ENCODE data around the gene GCN1. TPM values are rescaled to one million over a fixed set of nuclear protein-coding genes. Genes with fewer than 3 reads are reported as not detected.

Gene GCN1
- total and polyA plus RNA-seq, 11 donors: 7.2 to 51.7 (median 33.7) TPM

DNA sequence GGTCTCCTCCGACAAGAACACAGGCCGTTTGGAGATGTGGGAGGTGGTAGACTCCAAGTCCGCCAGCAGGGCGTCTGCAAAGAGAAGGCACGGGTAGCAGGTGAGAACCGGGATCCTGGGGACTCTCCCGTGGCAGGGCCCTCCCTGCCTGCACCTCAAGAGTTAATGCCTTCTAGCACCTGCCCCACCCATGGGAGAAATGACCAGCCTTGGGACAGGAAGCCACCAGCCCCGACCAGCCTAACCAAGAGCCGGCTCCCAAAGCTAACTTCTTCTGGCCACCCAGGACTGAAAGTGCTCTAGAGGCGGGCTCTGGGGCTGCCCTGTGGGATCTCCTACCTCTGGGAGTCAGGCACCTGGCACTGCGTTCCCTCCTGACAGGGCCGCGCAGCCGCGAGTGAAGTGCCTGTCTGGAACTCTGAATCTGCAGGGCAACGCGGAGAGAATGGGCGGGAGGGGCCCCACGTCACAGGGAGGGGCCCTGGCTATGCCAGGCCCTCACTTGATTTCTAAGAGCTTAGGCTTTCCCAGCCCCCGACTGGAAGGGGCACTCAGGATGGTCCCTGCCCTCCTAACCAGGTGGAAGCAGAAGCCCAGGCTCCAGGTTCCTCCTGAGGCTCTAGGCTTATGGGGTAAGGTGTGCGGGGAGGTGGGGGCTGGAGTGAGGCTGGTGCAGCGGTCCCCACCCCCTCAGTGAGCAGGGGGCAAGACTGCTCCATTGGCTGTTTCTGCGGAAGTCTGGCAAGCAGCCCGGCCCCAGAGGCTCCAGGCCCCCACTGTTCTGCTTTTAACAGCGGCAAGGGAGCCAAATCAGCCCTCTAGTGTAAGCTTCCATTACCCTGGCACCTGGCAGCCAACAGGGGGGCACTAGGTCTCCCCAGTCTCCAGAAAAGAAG is 30.0 kb upstream of the GCN1 start:
- Histone ChIP-seq H3K27me3 (no peaks in the 10 kb centered on the region), H3K4me1 (peaks cover 21 to 56% (median 49%) of the 10 kb centered on the region in 12 donors), H3K36me3 (peaks cover 0 to 71% (median 53%) of the 10 kb centered on the region in 9 donors), H3K27ac (peak overlapping the region in 11 of 12 donors; percentile 29 to 72 (median 63)), H3K4me3 (peak overlapping the region in 9 of 12 donors; percentile 1 to 28 (median 20)), H3K9me3 (no peaks in the 10 kb centered on the region)
- ATAC-seq (peak; percentile 32 to 58 (median 50)), DNase-seq (peak in 4 of 5 donors; percentile 60 to 68 (median 66))
- WGBS, 4 donors: 35 to 51% (median 44%) methylated on average over 14 to 25 of the region's 25 CpGs
- no peak for TF ChIP-seq POLR2A (IDR thresholded peaks at IDR 0.05)
- TF ChIP-seq, protein P1, sequence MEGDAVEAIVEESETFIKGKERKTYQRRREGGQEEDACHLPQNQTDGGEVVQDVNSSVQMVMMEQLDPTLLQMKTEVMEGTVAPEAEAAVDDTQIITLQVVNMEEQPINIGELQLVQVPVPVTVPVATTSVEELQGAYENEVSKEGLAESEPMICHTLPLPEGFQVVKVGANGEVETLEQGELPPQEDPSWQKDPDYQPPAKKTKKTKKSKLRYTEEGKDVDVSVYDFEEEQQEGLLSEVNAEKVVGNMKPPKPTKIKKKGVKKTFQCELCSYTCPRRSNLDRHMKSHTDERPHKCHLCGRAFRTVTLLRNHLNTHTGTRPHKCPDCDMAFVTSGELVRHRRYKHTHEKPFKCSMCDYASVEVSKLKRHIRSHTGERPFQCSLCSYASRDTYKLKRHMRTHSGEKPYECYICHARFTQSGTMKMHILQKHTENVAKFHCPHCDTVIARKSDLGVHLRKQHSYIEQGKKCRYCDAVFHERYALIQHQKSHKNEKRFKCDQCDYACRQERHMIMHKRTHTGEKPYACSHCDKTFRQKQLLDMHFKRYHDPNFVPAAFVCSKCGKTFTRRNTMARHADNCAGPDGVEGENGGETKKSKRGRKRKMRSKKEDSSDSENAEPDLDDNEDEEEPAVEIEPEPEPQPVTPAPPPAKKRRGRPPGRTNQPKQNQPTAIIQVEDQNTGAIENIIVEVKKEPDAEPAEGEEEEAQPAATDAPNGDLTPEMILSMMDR (IDR thresholded peaks at IDR 0.05): peak in 1 of 12 donors; percentile 5
- intact Hi-C loops (cut with DNase I): no loop called here

DNA sequence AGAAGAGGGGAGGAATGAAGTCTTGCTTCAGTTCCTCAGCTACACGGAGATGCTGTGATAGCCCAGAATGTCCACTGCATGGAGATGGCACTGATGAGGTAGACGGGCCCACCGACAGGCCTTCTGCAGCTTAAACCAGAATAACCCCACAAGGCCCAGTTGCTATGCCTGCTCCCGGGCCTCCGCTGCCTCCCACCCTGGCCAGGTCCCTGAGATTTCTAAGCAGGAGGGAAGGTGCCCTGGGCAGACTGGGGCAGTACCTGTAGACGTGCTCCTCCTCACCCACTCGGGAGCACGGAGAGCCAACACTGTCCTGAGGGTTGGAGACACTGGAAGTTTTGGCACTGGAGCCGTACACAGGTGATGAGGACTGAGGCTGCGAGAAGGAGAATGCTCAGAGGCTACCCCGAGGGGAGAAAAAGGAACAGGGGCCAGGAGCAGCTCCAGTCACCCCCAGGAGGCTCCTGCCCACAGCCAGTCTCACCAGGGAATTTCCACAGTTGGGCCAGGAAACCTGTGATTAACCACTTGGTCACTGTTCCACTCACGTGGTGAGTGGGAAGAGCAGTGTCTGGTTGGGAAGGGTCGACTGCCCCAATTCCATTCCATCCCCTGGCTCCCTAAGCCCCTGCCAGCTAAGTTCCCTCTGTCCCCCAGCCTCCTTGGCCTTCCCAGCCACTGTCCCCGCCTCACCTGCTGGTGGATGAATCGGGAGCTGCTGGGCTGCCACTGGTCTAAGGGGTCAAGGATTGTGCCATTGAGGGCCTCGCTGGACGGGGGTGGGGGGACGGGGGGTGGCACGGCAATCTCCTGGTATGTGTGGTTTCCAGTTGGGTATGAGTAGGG is 29.2 kb upstream of the GCN1 start:
- Histone ChIP-seq H3K4me1 (peaks cover 13 to 48% (median 40%) of the 10 kb centered on the region in 12 donors), H3K27ac (peak overlapping the region in 5 of 12 donors; percentile 61 to 72 (median 68)), H3K27me3 (no peaks in the 10 kb centered on the region), H3K36me3 (peaks cover 0 to 80% (median 61%) of the 10 kb centered on the region in 9 donors), H3K4me3 (peak overlapping the region in 1 of 12 donors; percentile 20), H3K9me3 (no peaks in the 10 kb centered on the region)
- 88 to 91% (median 90%) methylated on average over 17 to 19 of the region's 19 CpGs for WGBS, 4 donors
- TF ChIP-seq, protein P1 (IDR thresholded peaks at IDR 0.05): no peak
- TF ChIP-seq POLR2A (IDR thresholded peaks at IDR 0.05): no peak
- intact Hi-C loops (cut with DNase I): no loop called here
- DNase-seq (no peak), ATAC-seq (no peak)

DNA sequence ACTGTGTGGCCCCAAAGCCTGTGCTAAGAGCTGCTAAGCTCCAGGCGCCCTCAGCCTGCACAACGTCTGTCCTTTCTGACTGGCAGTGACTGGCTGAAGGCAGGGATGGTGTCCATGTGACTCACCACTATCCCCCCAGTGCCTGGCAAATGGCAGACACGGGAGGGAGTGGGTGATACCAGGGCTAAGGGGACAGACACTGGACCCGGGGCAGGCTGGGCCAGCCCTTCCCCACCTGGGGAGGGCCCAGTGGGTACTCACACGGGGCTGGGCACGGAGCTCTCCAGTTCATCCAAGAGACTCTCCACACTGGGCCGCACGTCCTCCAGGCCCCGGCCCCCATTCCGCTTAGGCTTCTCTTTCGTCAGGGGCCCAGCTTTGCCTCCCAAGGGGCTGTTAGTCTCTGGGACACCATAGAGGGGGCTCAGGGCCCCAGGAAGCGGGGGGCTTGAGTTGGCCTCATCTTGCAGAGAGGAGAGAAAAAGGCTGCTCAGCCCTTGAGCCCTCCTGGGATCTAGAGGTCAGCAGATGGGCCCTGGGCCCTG is 27.8 kb upstream of the GCN1 start:
- Histone ChIP-seq H3K36me3 (peaks cover 0 to 93% (median 75%) of the 10 kb centered on the region in 9 donors), H3K4me3 (no peak overlapping the region), H3K9me3 (no peaks in the 10 kb centered on the region), H3K27ac (no peak overlapping the region), H3K4me1 (peaks cover 10 to 34% (median 29%) of the 10 kb centered on the region in 12 donors), H3K27me3 (no peaks in the 10 kb centered on the region)
- no peak for ATAC-seq
- TF ChIP-seq, protein P1 (IDR thresholded peaks at IDR 0.05): no peak
- TF ChIP-seq POLR2A (IDR thresholded peaks at IDR 0.05): no peak
- 86 to 94% (median 89%) methylated on average over 8 to 12 of the region's 12 CpGs for WGBS, 4 donors
- intact Hi-C loops (cut with DNase I): no loop called here
- DNase-seq: no peak

Measured in heart left ventricle (tissue), 16 donors.